DND-41 (cell line): ENCODE data around the gene ESYT2.

ENCODE experiments used
- CTCF ChIP-seq: IDR thresholded peaks from 2 replicates; pipeline ENCODE4 v1.5.1; 2012; ENCODE audit warnings: borderline replicate concordance, low read length, moderate library complexity, mild to moderate bottlenecking; ENCODE audit not compliant: poor library complexity, severe bottlenecking; ENCODE audit errors: extremely low read depth
- EZH2 ChIP-seq: IDR thresholded peaks from 3 replicates; pipeline ENCODE4 v1.6.1; 2012; ENCODE audit warnings: borderline replicate concordance, low read depth, mild to moderate bottlenecking, moderate library complexity, low read length, inconsistent platforms; ENCODE audit not compliant: severe bottlenecking

- TF ChIP-seq CTCF = no peak
- no peak for TF ChIP-seq EZH2
These were observed 35.2 kb upstream of the ESYT2 start for GRCh38 chr7:158864507-158864820.
